MCF 10A (cell line): ENCODE data around the gene NR2C2. TPM values are rescaled to one million over a fixed set of nuclear protein-coding genes. Genes with fewer than 3 reads are reported as not detected.

Experiments used
- BruUV-seq: library from RNA; stranded (reverse); fragments of 400-500 nt; replicated peaks from 2 replicates; lab custom pipeline; 2021; lab: Mats Ljungman, UMichigan
- CTCF ChIA-PET: fragments of 300-600 bp; sonication (Branson Sonifier 250); formaldehyde crosslinking; extraction: SDS; loops from one replicate; lab custom pipeline; 2021; ENCODE audit warnings: antibody characterized with exemption, inconsistent platforms; lab: Yijun Ruan, JAX
- POLR2A ChIA-PET: fragments of 300-600, 350-650 bp; sonication (Branson Sonifier 250); formaldehyde crosslinking; extraction: SDS; loops from one replicate; lab custom pipeline; 2020; ENCODE audit warnings: antibody characterized with exemption, inconsistent platforms; lab: Yijun Ruan, JAX
- DNase-seq: peaks from one replicate; pipeline ENCODE4 v3.0.0-alpha.2; 2018; ENCODE audit not compliant: unreplicated experiment
- H3K27ac Mint-ChIP-seq: one replicate; pipeline ENCODE4 v1.8.0; 2022; ENCODE audit warnings: mild to moderate bottlenecking, low read depth, mixed read lengths; ENCODE audit not compliant: unreplicated experiment
- H3K27me3 Mint-ChIP-seq: one replicate; pipeline ENCODE4 v1.8.0; 2022; ENCODE audit warnings: mixed read lengths; ENCODE audit not compliant: insufficient read depth, unreplicated experiment
- H3K36me3 Mint-ChIP-seq: one replicate; pipeline ENCODE4 v1.8.0; 2022; ENCODE audit warnings: mild to moderate bottlenecking, moderate library complexity, mixed read lengths; ENCODE audit not compliant: insufficient read depth, unreplicated experiment
- H3K4me1 Mint-ChIP-seq: one replicate; pipeline ENCODE4 v1.8.0; 2022; ENCODE audit warnings: mixed read lengths; ENCODE audit not compliant: insufficient read depth, unreplicated experiment
- H3K4me3 Mint-ChIP-seq: one replicate; pipeline ENCODE4 v1.8.0; 2022; ENCODE audit warnings: mild to moderate bottlenecking, moderate library complexity, mixed read lengths; ENCODE audit not compliant: unreplicated experiment
- H3K9me3 Mint-ChIP-seq: one replicate; pipeline ENCODE4 v1.8.0; 2022; ENCODE audit warnings: mixed read lengths; ENCODE audit not compliant: unreplicated experiment
- intact Hi-C: fragments of 100-400 bp; cut with micrococcal nuclease; formaldehyde crosslinking; loops from 2 replicates; pipeline ENCODE4 v1.14.1; 2022
- total RNA-seq: library from RNA; stranded (reverse); gene quantifications from 2 replicates; pipeline ENCODE4 v1.2.3, GENCODE V29; 2022
- TF ChIP-seq, protein P1 (sequence below): fragments of 200-600 bp; IDR thresholded peaks from one replicate; pipeline ENCODE4 v1.8.0; 2022; ENCODE audit warnings: antibody characterized with exemption, mild to moderate bottlenecking; ENCODE audit not compliant: unreplicated experiment

The NR2C2 gene
- total RNA-seq, 1 experiment from 2014 or later, result 42.4 TPM

DNA sequence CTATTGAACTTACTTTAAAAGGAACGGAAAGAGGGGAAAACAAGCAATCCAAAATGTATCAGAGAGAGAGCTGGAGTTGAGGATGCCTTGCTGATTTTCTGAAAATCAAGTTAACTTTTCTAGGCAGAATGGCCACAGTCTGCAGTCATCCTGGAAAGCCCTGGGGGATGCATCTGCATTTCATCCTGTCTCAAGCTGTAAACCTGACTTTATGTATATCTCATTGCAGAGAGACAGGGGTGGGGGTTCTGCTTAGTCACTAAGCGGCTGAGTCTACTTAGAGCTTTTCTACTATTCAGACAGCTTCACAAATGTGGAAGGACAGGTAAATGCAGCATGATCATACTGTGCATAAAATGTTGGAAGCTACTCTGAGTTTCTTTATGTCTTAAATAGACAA, 76.3 kb downstream of the NR2C2 start:
- no peaks in the 10 kb centered on the region for H3K27me3 Mint-ChIP-seq
- intact Hi-C loops, result no loop called here
- TF ChIP-seq, protein P1, sequence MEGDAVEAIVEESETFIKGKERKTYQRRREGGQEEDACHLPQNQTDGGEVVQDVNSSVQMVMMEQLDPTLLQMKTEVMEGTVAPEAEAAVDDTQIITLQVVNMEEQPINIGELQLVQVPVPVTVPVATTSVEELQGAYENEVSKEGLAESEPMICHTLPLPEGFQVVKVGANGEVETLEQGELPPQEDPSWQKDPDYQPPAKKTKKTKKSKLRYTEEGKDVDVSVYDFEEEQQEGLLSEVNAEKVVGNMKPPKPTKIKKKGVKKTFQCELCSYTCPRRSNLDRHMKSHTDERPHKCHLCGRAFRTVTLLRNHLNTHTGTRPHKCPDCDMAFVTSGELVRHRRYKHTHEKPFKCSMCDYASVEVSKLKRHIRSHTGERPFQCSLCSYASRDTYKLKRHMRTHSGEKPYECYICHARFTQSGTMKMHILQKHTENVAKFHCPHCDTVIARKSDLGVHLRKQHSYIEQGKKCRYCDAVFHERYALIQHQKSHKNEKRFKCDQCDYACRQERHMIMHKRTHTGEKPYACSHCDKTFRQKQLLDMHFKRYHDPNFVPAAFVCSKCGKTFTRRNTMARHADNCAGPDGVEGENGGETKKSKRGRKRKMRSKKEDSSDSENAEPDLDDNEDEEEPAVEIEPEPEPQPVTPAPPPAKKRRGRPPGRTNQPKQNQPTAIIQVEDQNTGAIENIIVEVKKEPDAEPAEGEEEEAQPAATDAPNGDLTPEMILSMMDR, result no peak
- H3K36me3 Mint-ChIP-seq, result peaks cover 72% of the 10 kb centered on the region
- ChIA-PET CTCF (no interaction called here), POLR2A (interaction anchor here (0.6 kb wide), 1 partner anchor 9 kb away, joined by 3 read pairs; no protein-coding TSS in a partner anchor)
- no peak overlapping the region for H3K4me3 Mint-ChIP-seq
- no peak for DNase-seq
- H3K4me1 Mint-ChIP-seq, result no peaks in the 10 kb centered on the region
- no TSS peak for BruUV-seq
- H3K9me3 Mint-ChIP-seq, result no peaks in the 10 kb centered on the region
- no peak overlapping the region for H3K27ac Mint-ChIP-seq

DNA sequence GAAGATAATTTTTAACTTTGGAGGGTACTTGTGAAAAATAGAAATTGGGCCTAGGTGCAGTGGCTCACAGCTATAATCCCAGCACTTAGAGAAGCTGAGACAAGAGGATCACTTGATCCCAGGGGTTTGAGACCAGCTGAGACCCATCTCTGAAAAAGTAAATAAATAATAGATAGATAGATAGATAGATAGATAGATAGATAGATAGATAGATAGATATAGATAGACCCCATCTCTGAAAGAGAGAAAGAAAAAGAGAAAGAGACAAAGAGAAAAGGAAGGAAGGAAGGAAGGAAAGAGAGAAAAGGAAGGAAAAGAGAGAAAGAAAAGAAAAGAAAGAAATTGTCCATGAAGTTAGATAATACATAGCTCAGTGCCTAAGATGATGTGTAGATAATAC, 82.2 kb downstream of the NR2C2 start:
- H3K36me3 Mint-ChIP-seq, result peaks cover 78% of the 10 kb centered on the region
- no peaks in the 10 kb centered on the region for H3K27me3 Mint-ChIP-seq
- H3K4me1 Mint-ChIP-seq, result no peaks in the 10 kb centered on the region
- no peak overlapping the region for H3K27ac Mint-ChIP-seq
- H3K4me3 Mint-ChIP-seq, result no peak overlapping the region
- DNase-seq, result no peak
- intact Hi-C loops, result loop anchor here (5.0 kb wide), 1 partner anchor 102 kb away; no protein-coding TSS in a partner anchor
- ChIA-PET CTCF (interaction anchor here (0.6 kb wide), 1 partner anchor 66 kb away, joined by 3 read pairs; no protein-coding TSS in a partner anchor), POLR2A (interaction anchor here (0.6 kb wide), 1 partner anchor 13 kb away, joined by 3 read pairs; no protein-coding TSS in a partner anchor)
- H3K9me3 Mint-ChIP-seq, result no peaks in the 10 kb centered on the region
- no TSS peak for BruUV-seq
- TF ChIP-seq, protein P1, result no peak

DNA sequence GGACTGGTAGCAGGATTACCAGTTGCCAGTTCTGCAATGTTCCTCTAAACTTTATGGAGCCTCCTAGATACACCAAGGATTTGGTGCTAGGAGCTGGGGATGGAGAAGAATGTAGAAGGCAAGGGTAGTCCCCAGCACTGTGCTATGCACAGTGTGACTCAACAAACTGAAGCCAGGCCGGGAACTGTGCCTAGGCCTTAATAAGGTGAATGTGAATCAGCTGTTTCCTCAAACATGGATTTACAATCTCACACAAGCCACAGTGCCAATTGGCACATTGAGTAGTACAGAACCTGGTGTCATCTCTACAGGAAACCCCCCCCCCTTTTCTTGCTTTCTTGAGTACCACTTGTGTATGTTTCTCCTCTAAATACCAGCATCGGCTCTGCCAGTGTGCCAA, 85.3 kb downstream of the NR2C2 start:
- H3K36me3 Mint-ChIP-seq, result peaks cover 87% of the 10 kb centered on the region
- H3K27me3 Mint-ChIP-seq, result no peaks in the 10 kb centered on the region
- no peak for DNase-seq
- no peak overlapping the region for H3K27ac Mint-ChIP-seq
- POLR2A ChIA-PET, result no interaction called here
- intact Hi-C loops, result loop anchor here (5.0 kb wide), 1 partner anchor 105 kb away; no protein-coding TSS in a partner anchor
- TF ChIP-seq, protein P1, result no peak
- H3K9me3 Mint-ChIP-seq, result no peaks in the 10 kb centered on the region
- H3K4me3 Mint-ChIP-seq, result no peak overlapping the region
- BruUV-seq, result no TSS peak
- H3K4me1 Mint-ChIP-seq, result no peaks in the 10 kb centered on the region
- CTCF ChIA-PET, result interaction anchor here (1.2 kb wide), 1 partner anchor 8 kb away, joined by 3 read pairs; no protein-coding TSS in a partner anchor

DNA sequence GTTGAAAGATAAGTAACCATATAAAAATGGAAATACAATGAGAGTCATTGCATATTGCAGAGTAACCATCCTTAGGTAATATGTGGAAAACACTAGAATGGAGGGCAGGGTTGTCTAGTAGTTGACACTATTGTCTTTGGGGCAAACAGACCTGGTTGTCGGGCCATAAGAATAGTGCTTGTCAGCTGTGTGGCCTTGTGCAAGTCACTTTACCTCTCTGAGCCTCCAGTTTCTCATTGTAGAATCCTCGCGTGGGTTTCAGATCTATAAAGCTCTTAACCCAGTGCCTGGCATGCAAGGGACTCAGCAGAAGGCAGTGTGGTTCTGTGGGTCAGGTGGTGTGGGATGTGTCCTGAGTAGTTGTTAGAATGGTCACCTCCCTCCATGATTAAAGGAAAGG, 85.7 kb downstream of the NR2C2 start:
- intact Hi-C loops, result loop anchor here (5.0 kb wide), 1 partner anchor 106 kb away; no protein-coding TSS in a partner anchor
- Mint-ChIP-seq H3K36me3 (peaks cover 90% of the 10 kb centered on the region), H3K4me3 (no peak overlapping the region), H3K9me3 (no peaks in the 10 kb centered on the region), H3K27me3 (no peaks in the 10 kb centered on the region), H3K27ac (no peak overlapping the region), H3K4me1 (no peaks in the 10 kb centered on the region)
- POLR2A ChIA-PET, result no interaction called here
- BruUV-seq, result no TSS peak
- no peak for DNase-seq
- TF ChIP-seq, protein P1, result no peak
- CTCF ChIA-PET, result interaction anchor here (1.2 kb wide), 1 partner anchor 8 kb away, joined by 3 read pairs; no protein-coding TSS in a partner anchor
